Measurements from ENCODE around the gene ALKAL2.

The ALKAL2 gene

GRCh38 chr2:269356-270030, 18.4 kb downstream of the ALKAL2 start:
- no peak for DNase-seq

- DNase-seq, result no peak
Measured at GRCh38 chr2:268323-268722, 19.6 kb downstream of the ALKAL2 start.

GRCh38 chr2:264493-265468, 23.1 kb downstream of the ALKAL2 start, which contains the start of gene ACP1:
ACP1 (plus strand) TSS chr2:264947; CDS start chr2:264965, 18 bp downstream.
- DNase-seq, result peak; percentile 86

- DNase-seq, result no peak
Measured at GRCh38 chr2:263774-264492, 24.0 kb downstream of the ALKAL2 start, which contains the start of gene SH3YL1. SH3YL1 (minus strand) TSS chr2:264032; CDS start chr2:263984, 48 bp downstream.

- no peak for DNase-seq
Measured at GRCh38 chr2:263022-263738, 24.7 kb downstream of the ALKAL2 start.

- DNase-seq, result no peak
Measured at GRCh38 chr2:262117-262516, 25.8 kb downstream of the ALKAL2 start.

GRCh38 chr2:260507-261161, 27.3 kb downstream of the ALKAL2 start:
- no peak for DNase-seq

- DNase-seq, result no peak
Measured at GRCh38 chr2:259789-260331, 28.0 kb downstream of the ALKAL2 start.

- DNase-seq, result no peak
Measured at GRCh38 chr2:258933-259332, 29.0 kb downstream of the ALKAL2 start.

- no peak for DNase-seq
Measured at GRCh38 chr2:257842-258241, 30.0 kb downstream of the ALKAL2 start.

GRCh38 chr2:257429-257828, 30.5 kb downstream of the ALKAL2 start:
- DNase-seq, result no peak

- DNase-seq, result no peak
Measured at GRCh38 chr2:256094-256493, 31.8 kb downstream of the ALKAL2 start.

GRCh38 chr2:255195-255594, 32.7 kb downstream of the ALKAL2 start:
- no peak for DNase-seq

- DNase-seq, result no peak
Measured at GRCh38 chr2:254241-254640, 33.6 kb downstream of the ALKAL2 start.

GRCh38 chr2:253202-253638, 34.7 kb downstream of the ALKAL2 start:
- DNase-seq, result no peak

GRCh38 chr2:252001-252602, 35.8 kb downstream of the ALKAL2 start:
- DNase-seq, result no peak

GRCh38 chr2:249538-250042, 38.3 kb downstream of the ALKAL2 start:
- no peak for DNase-seq

GRCh38 chr2:248724-249123, 39.2 kb downstream of the ALKAL2 start:
- DNase-seq, result no peak

- DNase-seq, result no peak
Measured at GRCh38 chr2:246489-247144, 41.3 kb downstream of the ALKAL2 start.

GRCh38 chr2:244547-244946, 43.3 kb downstream of the ALKAL2 start:
- no peak for DNase-seq
